ENCODE data around the gene KLC1.

- TF ChIP-seq CTCF (conservative IDR thresholded peaks at IDR 0.05; ENCODE audit: low read depth, low read length) (no peak), EZH2 (IDR thresholded peaks at IDR 0.05; ENCODE audit: low read length, unreplicated experiment) (no peak)
Observed at GRCh38 chr14:103675957-103676356, 46.9 kb downstream of the KLC1 start.

Data from PC-3 (cell line).